K562 (cell line): ENCODE measurements around the gene DNMT1. TPM values are rescaled to one million over a fixed set of nuclear protein-coding genes. Genes with fewer than 3 reads are reported as not detected.

ENCODE experiments used
- HCFC1 ChIP-seq: IDR thresholded peaks from 2 replicates; pipeline ENCODE4 v1.6.1; 2012; ENCODE audit warnings: low read depth, low read length, improper control_type of control experiment
- MBD1 ChIP-seq: fragments of 250-450 bp; sonication (Bioruptor Pico); IDR thresholded peaks from 2 replicates; pipeline ENCODE4 v1.8.0; 2022; ENCODE audit warnings: inconsistent platforms
- MIER1 ChIP-seq: fragments of 450-650 bp; IDR thresholded peaks from 2 replicates; pipeline ENCODE4 v1.6.1; 2016; ENCODE audit warnings: antibody characterized with exemption, mild to moderate bottlenecking, low read depth
- MYBL2 ChIP-seq, 2 experiments: fragments of 450-650 bp in 1 of 2; sonication (generic) in 1 of 2; formaldehyde crosslinking in 1 of 2; IDR thresholded peaks; 2 replicates each; pipeline versions ENCODE4 v1.6.1 to v1.8.1; 2017 to 2022; ENCODE audit warnings: borderline replicate concordance in 1 of 2, inconsistent platforms in 1 of 2, low read depth in 1 of 2, mild to moderate bottlenecking in 1 of 2, missing genetic modification reagents in 1 of 2, moderate library complexity in 1 of 2
- NEUROD1 ChIP-seq: fragments of 150-350 bp; IDR thresholded peaks from 2 replicates; pipeline ENCODE4 v1.6.1; 2014; ENCODE audit warnings: borderline replicate concordance, low read length, low read depth; ENCODE audit not compliant: partially characterized antibody
- NFE2L1 ChIP-seq: fragments of 450-650 bp; IDR thresholded peaks from 2 replicates; pipeline ENCODE4 v1.6.1; 2016; ENCODE audit warnings: missing genetic modification characterization, low read depth, mild to moderate bottlenecking, missing compliant biosample characterization, moderate library complexity, borderline replicate concordance
- PHTF2 ChIP-seq: fragments of 250-450 bp; sonication (Bioruptor Pico); IDR thresholded peaks from 2 replicates; pipeline ENCODE4 v1.5.0; 2021; ENCODE audit warnings: mild to moderate bottlenecking
- ZFX ChIP-seq: sonication (generic); formaldehyde crosslinking; IDR thresholded peaks from 2 replicates; pipeline ENCODE4 v1.8.0; 2022; ENCODE audit warnings: mild to moderate bottlenecking, missing genetic modification reagents, moderate library complexity
- ZNF766 ChIP-seq: fragments of 200-800 bp; sonication (Bioruptor generic); conservative IDR thresholded peaks from 2 replicates; pipeline ENCODE4 v1.6.1; 2016; ENCODE audit warnings: missing genetic modification characterization, missing compliant biosample characterization
- ZNF77 ChIP-seq: fragments of 250-450 bp; sonication (Bioruptor Pico); IDR thresholded peaks from 2 replicates; pipeline ENCODE4 v1.5.0; 2020
- polyA plus RNA-seq, 8 experiments: library from polyadenylated mRNA; depleted of rRNA in 4 of 8; stranded (reverse) in 5 of 8; unstranded in 3 of 8; fragments of >200 nt; fragmentation: Nextera tagmentation in 2 of 8; fragmentation: Illumina TruSeq in 1 of 8; extraction: Ambion mirVana in 2 of 8; extraction: Trizol in 1 of 8; gene quantifications; 2 replicates each; pipeline versions ENCODE4 v1.2.1 to v1.2.3, GENCODE V29; 2011 to 2014; ENCODE audit warnings: inconsistent platforms in 1 of 8, missing spikeins in 1 of 8
- total RNA-seq, 7 experiments: library from RNA; depleted of rRNA in 6 of 7; stranded (reverse); fragments of >200 nt in 6 of 7; fragmentation: Illumina TruSeq in 2 of 7; extraction: Trizol in 2 of 7; gene quantifications; 2 replicates each; pipeline versions ENCODE4 v1.2.1 to v1.2.3, GENCODE V29; 2011 to 2021; ENCODE audit warnings: low replicate concordance in 1 of 7
- TF ChIP-seq, protein P1 (sequence below), 3 experiments: IDR thresholded peaks in 2 of 3; conservative IDR thresholded peaks in 1 of 3; 2 replicates each; pipeline ENCODE4 v1.5.1; 2011 to 2012; ENCODE audit warnings: low read length in 3 of 3, mild to moderate bottlenecking in 3 of 3, control low read depth in 2 of 3, improper control_type of control experiment in 1 of 3, inconsistent platforms in 1 of 3, low read depth in 1 of 3, mixed read lengths in 1 of 3, moderate library complexity in 1 of 3; ENCODE audit not compliant: insufficient read depth in 2 of 3
- TF ChIP-seq, protein P2 (sequence below): sonication (generic); formaldehyde crosslinking; IDR thresholded peaks from 2 replicates; pipeline ENCODE4 v1.8.1; 2023; ENCODE audit warnings: mild to moderate bottlenecking, missing genetic modification reagents, moderate library complexity

DNMT1 gene
- total and polyA plus RNA-seq, 9 of the 15 experiments (the other 6 are each of a cell fraction or from before 2014, with no cell fraction given): 80.1 to 271 (median 121) TPM

- TF ChIP-seq HCFC1 (no peak), ZFX (CRISPR knock-in tag) (no peak), MBD1 (CRISPR knock-in tag) (no peak), NEUROD1 (no peak), MYBL2 (IDR thresholded peaks at IDR 0.05; ENCODE audit: low read depth) (no peak), MYBL2 (CRISPR knock-in tag; IDR thresholded peaks at IDR 0.05; ENCODE audit: borderline replicate concordance) (no peak), ZNF77 (CRISPR knock-in tag) (peak; percentile 79; the same call in 1 of the 2 replicates), PHTF2 (no peak), MIER1 (no peak), NFE2L1 (tag) (no peak), ZNF766 (no peak)
- TF ChIP-seq, protein P1, sequence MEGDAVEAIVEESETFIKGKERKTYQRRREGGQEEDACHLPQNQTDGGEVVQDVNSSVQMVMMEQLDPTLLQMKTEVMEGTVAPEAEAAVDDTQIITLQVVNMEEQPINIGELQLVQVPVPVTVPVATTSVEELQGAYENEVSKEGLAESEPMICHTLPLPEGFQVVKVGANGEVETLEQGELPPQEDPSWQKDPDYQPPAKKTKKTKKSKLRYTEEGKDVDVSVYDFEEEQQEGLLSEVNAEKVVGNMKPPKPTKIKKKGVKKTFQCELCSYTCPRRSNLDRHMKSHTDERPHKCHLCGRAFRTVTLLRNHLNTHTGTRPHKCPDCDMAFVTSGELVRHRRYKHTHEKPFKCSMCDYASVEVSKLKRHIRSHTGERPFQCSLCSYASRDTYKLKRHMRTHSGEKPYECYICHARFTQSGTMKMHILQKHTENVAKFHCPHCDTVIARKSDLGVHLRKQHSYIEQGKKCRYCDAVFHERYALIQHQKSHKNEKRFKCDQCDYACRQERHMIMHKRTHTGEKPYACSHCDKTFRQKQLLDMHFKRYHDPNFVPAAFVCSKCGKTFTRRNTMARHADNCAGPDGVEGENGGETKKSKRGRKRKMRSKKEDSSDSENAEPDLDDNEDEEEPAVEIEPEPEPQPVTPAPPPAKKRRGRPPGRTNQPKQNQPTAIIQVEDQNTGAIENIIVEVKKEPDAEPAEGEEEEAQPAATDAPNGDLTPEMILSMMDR (IDR thresholded peaks at IDR 0.05 in 2 of 3, conservative IDR thresholded peaks at IDR 0.05 in 1 of 3; ENCODE audit: insufficient read depth in 2 of 3, low read depth in 1 of 3, low read length in 3 of 3): no peak
- TF ChIP-seq, protein P2, sequence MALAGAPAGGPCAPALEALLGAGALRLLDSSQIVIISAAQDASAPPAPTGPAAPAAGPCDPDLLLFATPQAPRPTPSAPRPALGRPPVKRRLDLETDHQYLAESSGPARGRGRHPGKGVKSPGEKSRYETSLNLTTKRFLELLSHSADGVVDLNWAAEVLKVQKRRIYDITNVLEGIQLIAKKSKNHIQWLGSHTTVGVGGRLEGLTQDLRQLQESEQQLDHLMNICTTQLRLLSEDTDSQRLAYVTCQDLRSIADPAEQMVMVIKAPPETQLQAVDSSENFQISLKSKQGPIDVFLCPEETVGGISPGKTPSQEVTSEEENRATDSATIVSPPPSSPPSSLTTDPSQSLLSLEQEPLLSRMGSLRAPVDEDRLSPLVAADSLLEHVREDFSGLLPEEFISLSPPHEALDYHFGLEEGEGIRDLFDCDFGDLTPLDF: no peak
Measured at GRCh38 chr19:10112037-10112761, 82.6 kb downstream of the DNMT1 start (continued).
